Measurements from ENCODE around the gene ZSCAN18.

Gene ZSCAN18

GRCh38 chr19:58091251-58091995 lies 6.6 kb downstream of the ZSCAN18 start:
- Histone ChIP-seq H3K27me3 (ENCODE audit: insufficient read depth, poor library complexity, severe bottlenecking) (no peaks in the 10 kb centered on the region), H3K4me3 (replicated peaks; ENCODE audit: insufficient read depth, low read length) (no peak overlapping the region), H3K27ac (replicated peaks) (no peak overlapping the region)
- TF ChIP-seq, protein P1, sequence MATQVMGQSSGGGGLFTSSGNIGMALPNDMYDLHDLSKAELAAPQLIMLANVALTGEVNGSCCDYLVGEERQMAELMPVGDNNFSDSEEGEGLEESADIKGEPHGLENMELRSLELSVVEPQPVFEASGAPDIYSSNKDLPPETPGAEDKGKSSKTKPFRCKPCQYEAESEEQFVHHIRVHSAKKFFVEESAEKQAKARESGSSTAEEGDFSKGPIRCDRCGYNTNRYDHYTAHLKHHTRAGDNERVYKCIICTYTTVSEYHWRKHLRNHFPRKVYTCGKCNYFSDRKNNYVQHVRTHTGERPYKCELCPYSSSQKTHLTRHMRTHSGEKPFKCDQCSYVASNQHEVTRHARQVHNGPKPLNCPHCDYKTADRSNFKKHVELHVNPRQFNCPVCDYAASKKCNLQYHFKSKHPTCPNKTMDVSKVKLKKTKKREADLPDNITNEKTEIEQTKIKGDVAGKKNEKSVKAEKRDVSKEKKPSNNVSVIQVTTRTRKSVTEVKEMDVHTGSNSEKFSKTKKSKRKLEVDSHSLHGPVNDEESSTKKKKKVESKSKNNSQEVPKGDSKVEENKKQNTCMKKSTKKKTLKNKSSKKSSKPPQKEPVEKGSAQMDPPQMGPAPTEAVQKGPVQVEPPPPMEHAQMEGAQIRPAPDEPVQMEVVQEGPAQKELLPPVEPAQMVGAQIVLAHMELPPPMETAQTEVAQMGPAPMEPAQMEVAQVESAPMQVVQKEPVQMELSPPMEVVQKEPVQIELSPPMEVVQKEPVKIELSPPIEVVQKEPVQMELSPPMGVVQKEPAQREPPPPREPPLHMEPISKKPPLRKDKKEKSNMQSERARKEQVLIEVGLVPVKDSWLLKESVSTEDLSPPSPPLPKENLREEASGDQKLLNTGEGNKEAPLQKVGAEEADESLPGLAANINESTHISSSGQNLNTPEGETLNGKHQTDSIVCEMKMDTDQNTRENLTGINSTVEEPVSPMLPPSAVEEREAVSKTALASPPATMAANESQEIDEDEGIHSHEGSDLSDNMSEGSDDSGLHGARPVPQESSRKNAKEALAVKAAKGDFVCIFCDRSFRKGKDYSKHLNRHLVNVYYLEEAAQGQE (IDR thresholded peaks at IDR 0.05; ENCODE audit: insufficient replicate concordance, low read depth): no peak
- TF ChIP-seq GABPA (IDR thresholded peaks at IDR 0.05; ENCODE audit: low read depth): no peak
- no peak for TF ChIP-seq CTCF (IDR thresholded peaks at IDR 0.05; ENCODE audit: insufficient read depth, low read length)
- TF ChIP-seq POLR2AphosphoS5 (IDR thresholded peaks at IDR 0.05; ENCODE audit: low read depth): no peak
- TF ChIP-seq SPI1 (IDR thresholded peaks at IDR 0.05; ENCODE audit: borderline replicate concordance, low read depth): no peak
- DNase-seq (ENCODE audit: low read depth in 1 of 2, low spot score in 1 of 2): no peak

- DNase-seq (ENCODE audit: low read depth in 1 of 2, low spot score in 1 of 2): no peak
- Histone ChIP-seq H3K4me3 (replicated peaks; ENCODE audit: insufficient read depth, low read length) (no peak overlapping the region), H3K27me3 (ENCODE audit: insufficient read depth, poor library complexity, severe bottlenecking) (no peaks in the 10 kb centered on the region), H3K27ac (replicated peaks) (no peak overlapping the region)
- TF ChIP-seq, protein P1 (IDR thresholded peaks at IDR 0.05; ENCODE audit: insufficient replicate concordance, low read depth): no peak
- no peak for TF ChIP-seq SPI1 (IDR thresholded peaks at IDR 0.05; ENCODE audit: borderline replicate concordance, low read depth)
Observed at GRCh38 chr19:58089846-58090245, 8.2 kb downstream of the ZSCAN18 start.

- no peak overlapping the region for H3K4me3 ChIP-seq (replicated peaks; ENCODE audit: insufficient read depth, low read length)
- H3K27ac ChIP-seq (replicated peaks): no peak overlapping the region
- H3K27me3 ChIP-seq (ENCODE audit: insufficient read depth, poor library complexity, severe bottlenecking): no peaks in the 10 kb centered on the region
- no peak for TF ChIP-seq SPI1 (IDR thresholded peaks at IDR 0.05; ENCODE audit: borderline replicate concordance, low read depth)
- TF ChIP-seq, protein P1 (IDR thresholded peaks at IDR 0.05; ENCODE audit: insufficient replicate concordance, low read depth): no peak
- TF ChIP-seq POLR2AphosphoS5 (IDR thresholded peaks at IDR 0.05; ENCODE audit: low read depth): no peak
- no peak for TF ChIP-seq CTCF (IDR thresholded peaks at IDR 0.05; ENCODE audit: insufficient read depth, low read length)
- TF ChIP-seq GABPA (IDR thresholded peaks at IDR 0.05; ENCODE audit: low read depth): no peak
- DNase-seq (ENCODE audit: low read depth in 1 of 2, low spot score in 1 of 2): no peak
Observed at GRCh38 chr19:58088521-58089052, 9.4 kb downstream of the ZSCAN18 start.
